ENCODE measurements around the gene CISTR.

GRCh38 chr12:53720946-53721345 is 30.8 kb downstream of the CISTR start:
- TF ChIP-seq CTCF (IDR thresholded peaks at IDR 0.05) (no peak), POLR2A (IDR thresholded peaks at IDR 0.05) (no peak)
